ENCODE measurements around the gene MFAP5. TPM values are rescaled to one million over a fixed set of nuclear protein-coding genes. Genes with fewer than 3 reads are reported as not detected.
"Not testable (repeated sequence)": the region's sequence is repeated elsewhere in the genome, so short reads cannot be mapped to it uniquely, and the experiment has no call there.

The MFAP5 gene
- polyA plus RNA-seq, 1 of the 3 experiments (the other 2 are of a cell fraction): 19.1 TPM

GRCh38 chr12:8636581-8636980 is 26.0 kb downstream of the MFAP5 start:
- Histone ChIP-seq H3K9ac (no peak overlapping the region), H4K20me1 (ENCODE audit: insufficient read depth) (no peaks in the 10 kb centered on the region), H3K4me1 (ENCODE audit: control insufficient read depth in 1 of 2, insufficient read depth in 2 of 2, low read depth in 1 of 2, low read length in 1 of 2) (no peaks in the 10 kb centered on the region), H3K79me2 (ENCODE audit: insufficient read depth) (no peaks in the 10 kb centered on the region), H3K9me3 (no peaks in the 10 kb centered on the region), H3K36me3 (replicated peaks in 1 of 2; ENCODE audit: control insufficient read depth in 1 of 2, insufficient read depth in 2 of 2, low read length in 1 of 2) (no peaks in the 10 kb centered on the region), H3K27me3 (ENCODE audit: insufficient read depth) (peaks cover 31% of the 10 kb centered on the region), H2AFZ (ENCODE audit: low read depth) (no peak overlapping the region), H3K9me2 (no peaks in the 10 kb centered on the region), H3K4me2 (no peak overlapping the region), H3F3A (replicated peaks; ENCODE audit: insufficient read depth) (no peaks in the 10 kb centered on the region), H3K27ac (ENCODE audit: low read depth in 2 of 2, low read length in 1 of 2) (no peak overlapping the region), H3K4me3 (ENCODE audit: low read depth in 2 of 2, low read length in 1 of 2) (no peak overlapping the region)
- 11% methylated on average over 5 of the region's 5 CpGs for WGBS (ENCODE audit: low lambda C conversion rate)
- DNase-seq: no peak
- ChIA-PET POLR2A (no interaction called here), CTCF (interaction anchor here (0.6 kb wide), 1 partner anchor 11 kb away, joined by 3 read pairs; no protein-coding TSS in a partner anchor)
- TF ChIP-seq NFIC (IDR thresholded peaks at IDR 0.05; ENCODE audit: borderline replicate concordance) (no peak), RCOR1 (IDR thresholded peaks at IDR 0.05; ENCODE audit: low read length) (no peak)

- peaks cover 31% of the 10 kb centered on the region for H3K27me3 ChIP-seq (ENCODE audit: insufficient read depth)
- CTCF ChIA-PET; H4K20me1 ChIP-seq (ENCODE audit: insufficient read depth); H3K36me3 ChIP-seq (replicated peaks in 1 of 2; ENCODE audit: control insufficient read depth in 1 of 2, insufficient read depth in 2 of 2, low read length in 1 of 2); H3F3A ChIP-seq (replicated peaks; ENCODE audit: insufficient read depth); H3K4me3 ChIP-seq (ENCODE audit: low read depth in 2 of 2, low read length in 1 of 2); H3K9ac ChIP-seq; H3K27ac ChIP-seq (ENCODE audit: low read depth in 2 of 2, low read length in 1 of 2); POLR2A ChIA-PET; H3K4me2 ChIP-seq; H2AFZ ChIP-seq (ENCODE audit: low read depth); DNase-seq; H3K9me2 ChIP-seq; H3K4me1 ChIP-seq (ENCODE audit: control insufficient read depth in 1 of 2, insufficient read depth in 2 of 2, low read depth in 1 of 2, low read length in 1 of 2); H3K79me2 ChIP-seq (ENCODE audit: insufficient read depth); H3K9me3 ChIP-seq: not testable (repeated sequence)
- 28% methylated on average over 8 of the region's 8 CpGs for WGBS (ENCODE audit: low lambda C conversion rate)
Observed at GRCh38 chr12:8636007-8636346, 26.6 kb downstream of the MFAP5 start.

- CTCF ChIA-PET; H2AFZ ChIP-seq (ENCODE audit: low read depth); H3K36me3 ChIP-seq (replicated peaks in 1 of 2; ENCODE audit: control insufficient read depth in 1 of 2, insufficient read depth in 2 of 2, low read length in 1 of 2): not testable (repeated sequence)
Observed at GRCh38 chr12:8635342-8636006, 27.2 kb downstream of the MFAP5 start.

GRCh38 chr12:8630131-8630530 is 32.5 kb downstream of the MFAP5 start:
- H3K9me3 ChIP-seq: no peaks in the 10 kb centered on the region
- H3K9ac ChIP-seq: no peak overlapping the region

More at GRCh38 chr12:8635342-8636006, 27.2 kb downstream of the MFAP5 start:
- H3K4me1 ChIP-seq (ENCODE audit: control insufficient read depth in 1 of 2, insufficient read depth in 2 of 2, low read depth in 1 of 2, low read length in 1 of 2); POLR2A ChIA-PET; H3K27ac ChIP-seq (ENCODE audit: low read depth in 2 of 2, low read length in 1 of 2); H3F3A ChIP-seq (replicated peaks; ENCODE audit: insufficient read depth); H3K9me3 ChIP-seq; H4K20me1 ChIP-seq (ENCODE audit: insufficient read depth); H3K9ac ChIP-seq; H3K9me2 ChIP-seq; H3K4me3 ChIP-seq (ENCODE audit: low read depth in 2 of 2, low read length in 1 of 2); H3K79me2 ChIP-seq (ENCODE audit: insufficient read depth); H3K4me2 ChIP-seq; DNase-seq: not testable (repeated sequence)
- peaks cover 31% of the 10 kb centered on the region for H3K27me3 ChIP-seq (ENCODE audit: insufficient read depth)
- WGBS (ENCODE audit: low lambda C conversion rate): 36% methylated on average over 9 of the region's 9 CpGs

More at GRCh38 chr12:8630131-8630530, 32.5 kb downstream of the MFAP5 start:
- TF ChIP-seq NRF1 (IDR thresholded peaks at IDR 0.05; ENCODE audit: low read depth, low read length): no peak
- no peak for TF ChIP-seq PBX3 (IDR thresholded peaks at IDR 0.05)
- no peak for TF ChIP-seq YY1 (IDR thresholded peaks at IDR 0.05; ENCODE audit: low read depth)
- TF ChIP-seq GATA2 (CRISPR knock-in tag; IDR thresholded peaks at IDR 0.05): no peak
- TF ChIP-seq RAD21 (IDR thresholded peaks at IDR 0.05; ENCODE audit: low read length): no peak
- no peak for TF ChIP-seq EP300 (IDR thresholded peaks at IDR 0.05; ENCODE audit: borderline replicate concordance in 1 of 2, low read depth in 1 of 2, low read length in 1 of 2)
- no peak for TF ChIP-seq CHD2 (IDR thresholded peaks at IDR 0.05; ENCODE audit: low read length, partially characterized antibody)
- no peak for TF ChIP-seq USF2 (IDR thresholded peaks at IDR 0.05; ENCODE audit: borderline replicate concordance, low read depth, low read length)
- TF ChIP-seq IRF3 (IDR thresholded peaks at IDR 0.05; ENCODE audit: low read depth, low read length): no peak
- no peak for TF ChIP-seq NFIC (IDR thresholded peaks at IDR 0.05; ENCODE audit: borderline replicate concordance)
- no peak for TF ChIP-seq TEAD4 (IDR thresholded peaks at IDR 0.05; ENCODE audit: borderline replicate concordance, insufficient read depth)
- no peak for TF ChIP-seq MEF2A (IDR thresholded peaks at IDR 0.05; ENCODE audit: borderline replicate concordance, low read depth)
- no peak for TF ChIP-seq SMC3 (IDR thresholded peaks at IDR 0.05; ENCODE audit: low read depth, low read length)
- Histone ChIP-seq H3K27me3 (ENCODE audit: insufficient read depth) (peaks cover 3% of the 10 kb centered on the region), H3K36me3 (replicated peaks in 1 of 2; ENCODE audit: control insufficient read depth in 1 of 2, insufficient read depth in 2 of 2, low read length in 1 of 2) (no peaks in the 10 kb centered on the region), H2AFZ (ENCODE audit: low read depth) (no peak overlapping the region), H3K79me2 (ENCODE audit: insufficient read depth) (no peaks in the 10 kb centered on the region), H4K20me1 (ENCODE audit: insufficient read depth) (no peaks in the 10 kb centered on the region), H3K4me3 (ENCODE audit: low read depth in 2 of 2, low read length in 1 of 2) (no peak overlapping the region), H3K9me2 (no peaks in the 10 kb centered on the region), H3K27ac (ENCODE audit: low read depth in 2 of 2, low read length in 1 of 2) (no peak overlapping the region), H3F3A (replicated peaks; ENCODE audit: insufficient read depth) (peaks cover 4% of the 10 kb centered on the region), H3K4me1 (ENCODE audit: control insufficient read depth in 1 of 2, insufficient read depth in 2 of 2, low read depth in 1 of 2, low read length in 1 of 2) (no peaks in the 10 kb centered on the region), H3K4me2 (no peak overlapping the region)
- POLR2A ChIA-PET: no interaction called here
- no peak for DNase-seq
- WGBS (ENCODE audit: low lambda C conversion rate): 11% methylated on average over 4 of the region's 4 CpGs
- CTCF ChIA-PET: interaction anchor here (2.0 kb wide), 1 partner anchor 27 kb away, joined by 7 read pairs; no protein-coding TSS in a partner anchor
